HL-60 (cell line): ENCODE measurements around the gene MOB3A.
A peak's percentile ranks its signal among the peaks of the same experiment; 100 is the strongest.

Source experiments
- DNase-seq, 2 experiments: peaks; one replicate each; pipeline ENCODE4 v3.0.0-alpha.2; 2010 to 2020; ENCODE audit warnings: low read depth in 1 of 2, low spot score in 1 of 2
- H3K27ac ChIP-seq: fragments of 250-450 bp; sonication (Bioruptor Pico); replicated peaks from 2 replicates; pipeline ENCODE4 v1.5.1; 2020; ENCODE audit warnings: mild to moderate bottlenecking, moderate library complexity
- H3K27me3 ChIP-seq: fragments of 250-450 bp; sonication (Bioruptor Pico); 2 replicates; pipeline ENCODE4 v1.5.1; 2021; ENCODE audit warnings: mild to moderate bottlenecking, moderate library complexity; ENCODE audit not compliant: insufficient read depth, poor library complexity, severe bottlenecking
- H3K4me3 ChIP-seq: replicated peaks from 2 replicates; pipeline ENCODE4 v1.5.1; 2011; ENCODE audit warnings: mild to moderate bottlenecking, control low read depth, low read length; ENCODE audit not compliant: insufficient read depth
- CTCF ChIP-seq: IDR thresholded peaks from one replicate; pipeline ENCODE4 v1.5.1; 2011; ENCODE audit warnings: low read length, control low read depth, inconsistent platforms; ENCODE audit not compliant: insufficient read depth
- GABPA ChIP-seq: IDR thresholded peaks from 2 replicates; pipeline ENCODE4 v1.6.1; 2012; ENCODE audit warnings: low read depth
- POLR2AphosphoS5 ChIP-seq: IDR thresholded peaks from 2 replicates; pipeline ENCODE4 v1.6.1; 2012; ENCODE audit warnings: low read depth
- REST ChIP-seq: IDR thresholded peaks from 2 replicates; pipeline ENCODE4 v1.6.1; 2012; ENCODE audit warnings: low read depth; ENCODE audit not compliant: insufficient replicate concordance
- SPI1 ChIP-seq: IDR thresholded peaks from 2 replicates; pipeline ENCODE4 v1.6.1; 2012; ENCODE audit warnings: low read depth, mild to moderate bottlenecking, borderline replicate concordance

Gene MOB3A

DNA sequence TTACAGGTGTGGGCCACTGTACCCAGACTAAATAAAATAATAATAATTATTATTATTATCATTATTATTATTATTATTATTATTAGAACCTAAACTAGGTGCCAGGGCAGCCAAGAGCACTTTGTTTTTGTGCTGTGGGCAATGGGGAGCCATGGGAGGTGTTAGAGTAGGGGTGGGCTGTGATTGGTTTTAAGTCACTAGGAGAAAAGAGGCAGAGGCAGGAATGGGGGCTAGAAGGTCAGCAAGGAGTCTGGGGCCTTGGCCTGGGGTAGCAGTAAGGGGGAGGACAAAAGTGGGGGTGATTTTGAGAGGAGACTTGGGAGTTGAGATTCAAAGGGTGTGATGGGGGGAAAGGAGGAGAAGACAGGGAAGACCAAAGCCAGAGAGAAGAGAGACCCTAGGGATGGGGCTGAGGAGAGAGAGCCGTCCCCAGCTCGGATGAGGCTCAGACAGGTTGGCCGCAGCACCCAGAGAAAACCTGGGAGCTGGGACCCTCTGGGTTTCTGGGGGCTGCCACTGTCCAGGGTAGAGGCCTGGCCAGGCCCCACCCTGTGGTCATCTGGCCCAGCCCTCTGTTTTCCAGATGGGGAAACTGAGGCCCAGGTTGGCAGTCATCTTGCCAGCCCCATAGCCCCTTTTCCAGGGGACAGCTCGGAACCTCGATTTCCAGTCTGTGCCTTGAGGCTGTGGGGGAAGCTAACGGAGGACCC, 62.9 kb downstream of the MOB3A start:
- Histone ChIP-seq H3K27me3 (no peaks in the 10 kb centered on the region), H3K27ac (no peak overlapping the region), H3K4me3 (no peak overlapping the region)
- TF ChIP-seq GABPA: no peak
- no peak for TF ChIP-seq CTCF
- no peak for TF ChIP-seq REST
- TF ChIP-seq SPI1: no peak
- no peak for TF ChIP-seq POLR2AphosphoS5
- no peak for DNase-seq

DNA sequence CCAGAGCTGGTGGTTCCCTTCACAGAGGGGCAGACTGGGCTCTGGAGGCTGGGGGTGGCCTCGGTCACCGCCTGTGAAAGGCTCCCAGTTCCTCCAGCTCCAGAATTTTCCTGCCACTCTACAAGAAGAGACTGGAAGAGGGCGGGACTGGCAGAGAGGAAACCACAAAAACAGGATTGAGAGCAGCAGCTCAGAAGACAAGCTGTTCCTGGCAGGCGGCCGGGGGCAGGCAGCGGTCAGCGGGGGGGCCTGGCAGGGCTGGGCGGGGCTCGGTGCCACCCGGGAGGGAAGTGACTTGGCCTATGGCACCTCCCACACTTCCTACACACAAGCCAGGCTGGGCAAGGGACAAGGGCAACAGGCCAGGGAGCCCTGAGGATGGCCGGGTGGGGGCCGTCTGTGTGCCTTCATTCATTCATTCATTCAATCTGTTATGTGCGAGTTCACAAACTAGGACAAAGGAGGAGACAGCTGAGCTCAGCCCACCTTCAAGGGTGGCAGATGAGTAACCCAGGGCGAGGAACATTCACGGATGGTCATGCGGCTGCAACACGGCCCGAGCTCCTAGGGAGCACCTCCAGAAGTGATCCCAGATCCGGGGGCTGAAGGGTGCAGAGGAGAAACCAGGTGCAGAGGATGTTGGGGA, 63.7 kb downstream of the MOB3A start:
- TF ChIP-seq POLR2AphosphoS5 (peak; percentile 49; the same call in 1 of the 2 replicates), SPI1 (peak; percentile 80), GABPA (no peak)
- no peaks in the 10 kb centered on the region for H3K27me3 ChIP-seq
- no peak overlapping the region for H3K4me3 ChIP-seq
- peak; percentile 81 to 87 for DNase-seq
- H3K27ac ChIP-seq: peak overlapping the region; percentile 24; the same call in 1 of the 2 replicates

DNA sequence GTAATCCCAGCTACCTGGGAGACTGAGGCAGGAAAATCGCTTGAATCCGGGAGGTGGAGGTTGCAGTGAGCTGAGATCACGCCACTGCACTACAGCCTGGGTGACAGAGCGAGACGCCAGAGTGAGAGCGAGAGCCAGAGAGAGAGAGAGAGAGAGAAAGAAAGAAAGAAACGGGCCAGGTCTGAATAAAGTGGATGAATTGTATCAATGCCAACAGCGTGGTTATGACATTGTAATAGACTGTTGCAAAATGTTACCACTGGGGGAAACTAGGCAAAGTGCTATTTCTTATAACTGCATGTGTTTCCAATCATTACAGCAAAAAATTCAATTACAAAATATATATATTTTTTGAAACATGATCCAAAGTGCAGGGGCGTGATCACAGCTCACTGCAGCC, 68.8 kb downstream of the MOB3A start:
- Histone ChIP-seq H3K27ac (no peak overlapping the region), H3K4me3 (no peak overlapping the region), H3K27me3 (no peaks in the 10 kb centered on the region)
- TF ChIP-seq CTCF (no peak), REST (no peak), SPI1 (no peak), GABPA (no peak), POLR2AphosphoS5 (no peak)
- no peak for DNase-seq

- H3K27ac ChIP-seq: no peak overlapping the region
These were observed 69.4 kb downstream of the MOB3A start for GRCh38 chr19:2026770-2027169.

More at GRCh38 chr19:2026770-2027169, 69.4 kb downstream of the MOB3A start:
- DNase-seq: no peak
- no peaks in the 10 kb centered on the region for H3K27me3 ChIP-seq
- TF ChIP-seq SPI1 (no peak), POLR2AphosphoS5 (no peak), REST (no peak), GABPA (no peak), CTCF (no peak)
- H3K4me3 ChIP-seq: no peak overlapping the region
